Fibroblast of lung (primary cell): ENCODE data around the gene ROBO1.

ENCODE experiments used
- CTCF ChIP-seq, 2 donors: IDR thresholded peaks in 1 of 2; conservative IDR thresholded peaks in 1 of 2; 1 replicate in 1 of 2; 2 replicates in 1 of 2; pipeline ENCODE4 v1.5.1; 2011 to 2012; ENCODE audit warnings: low read length in 2 of 2, control low read depth in 1 of 2, inconsistent platforms in 1 of 2, low read depth in 1 of 2, mild to moderate bottlenecking in 1 of 2
- EZH2 ChIP-seq: IDR thresholded peaks from 2 replicates; pipeline ENCODE4 v1.5.1; 2012; ENCODE audit warnings: low read length, control low read depth, mild to moderate bottlenecking; ENCODE audit errors: missing control alignments

DNA sequence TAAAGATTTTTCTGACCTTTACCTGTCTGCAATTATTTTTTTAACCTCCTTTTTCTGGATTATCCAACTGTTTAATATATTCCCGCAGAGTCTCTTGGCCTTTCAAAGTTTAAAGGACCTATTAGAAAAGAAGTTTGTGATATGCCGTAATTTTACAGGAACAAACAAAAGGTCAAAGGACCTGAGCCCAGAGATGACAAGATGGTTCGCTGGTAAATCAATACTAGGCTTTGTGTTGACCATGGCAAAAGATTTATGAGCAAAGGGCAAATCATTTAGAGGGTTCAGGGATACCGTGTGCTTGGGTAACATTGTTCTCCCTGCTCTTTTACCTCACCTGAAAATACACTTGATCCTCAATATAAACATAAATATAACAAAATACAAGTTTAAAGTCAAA, 923.5 kb downstream of the ROBO1 start:
- TF ChIP-seq CTCF (conservative IDR thresholded peaks at IDR 0.05 in 1 of 2, IDR thresholded peaks at IDR 0.05 in 1 of 2; ENCODE audit: low read depth in 1 of 2, low read length in 2 of 2) (no peak), EZH2 (no peak)
